OCI-LY1 (cell line): ENCODE measurements around the gene GPR107.

Experiments used
- EZH2 ChIP-seq: fragments of 200-600 bp; sonication (generic), shearing (Covaris generic); IDR thresholded peaks from 2 replicates; pipeline ENCODE4 v1.8.0; 2017; ENCODE audit warnings: borderline replicate concordance, mixed run types, mild to moderate bottlenecking, antibody characterized with exemption, low read length, moderate library complexity, mixed read lengths
- TF ChIP-seq, protein P1 (sequence below): fragments of 200-600 bp; sonication (generic), shearing (Covaris generic); IDR thresholded peaks from 2 replicates; pipeline ENCODE4 v1.5.1; 2017; ENCODE audit warnings: mild to moderate bottlenecking, antibody characterized with exemption, low read length, moderate library complexity, mixed read lengths

DNA sequence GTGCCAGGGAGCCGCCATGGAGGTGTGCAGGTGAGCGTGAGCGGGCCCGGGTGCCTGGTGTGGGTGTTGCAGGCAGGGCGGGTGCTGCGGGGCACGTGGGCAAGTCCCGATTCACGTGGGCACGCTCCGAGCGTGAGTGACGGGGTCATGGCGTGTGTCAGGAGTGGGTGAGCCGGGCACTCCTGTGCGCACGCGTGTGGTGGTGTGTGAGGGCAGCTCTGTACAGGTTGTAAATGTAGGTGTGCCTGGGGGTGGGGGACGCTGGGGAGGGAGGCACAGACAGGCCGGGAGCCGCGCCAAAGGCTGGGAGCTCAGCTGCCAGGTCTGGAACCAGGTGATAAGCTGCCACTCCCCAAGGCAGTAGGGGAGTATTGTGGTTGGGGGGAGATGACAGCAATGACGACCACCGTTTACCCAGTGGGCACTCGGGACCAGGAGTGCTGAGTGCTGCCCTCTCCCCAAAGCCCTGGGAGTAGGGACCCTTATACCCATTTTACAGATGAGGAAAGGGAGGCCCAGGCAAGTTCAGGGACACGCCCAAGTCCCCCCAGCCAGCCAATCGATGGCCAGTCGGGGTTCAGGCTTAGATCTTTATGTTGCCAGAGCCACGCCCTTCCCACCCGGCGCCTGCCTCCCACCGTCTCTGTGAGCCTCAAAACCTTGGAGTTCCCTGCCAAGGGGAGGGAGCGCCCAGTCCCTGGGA, 128.1 kb downstream of the GPR107 start:
- TF ChIP-seq, protein P1, sequence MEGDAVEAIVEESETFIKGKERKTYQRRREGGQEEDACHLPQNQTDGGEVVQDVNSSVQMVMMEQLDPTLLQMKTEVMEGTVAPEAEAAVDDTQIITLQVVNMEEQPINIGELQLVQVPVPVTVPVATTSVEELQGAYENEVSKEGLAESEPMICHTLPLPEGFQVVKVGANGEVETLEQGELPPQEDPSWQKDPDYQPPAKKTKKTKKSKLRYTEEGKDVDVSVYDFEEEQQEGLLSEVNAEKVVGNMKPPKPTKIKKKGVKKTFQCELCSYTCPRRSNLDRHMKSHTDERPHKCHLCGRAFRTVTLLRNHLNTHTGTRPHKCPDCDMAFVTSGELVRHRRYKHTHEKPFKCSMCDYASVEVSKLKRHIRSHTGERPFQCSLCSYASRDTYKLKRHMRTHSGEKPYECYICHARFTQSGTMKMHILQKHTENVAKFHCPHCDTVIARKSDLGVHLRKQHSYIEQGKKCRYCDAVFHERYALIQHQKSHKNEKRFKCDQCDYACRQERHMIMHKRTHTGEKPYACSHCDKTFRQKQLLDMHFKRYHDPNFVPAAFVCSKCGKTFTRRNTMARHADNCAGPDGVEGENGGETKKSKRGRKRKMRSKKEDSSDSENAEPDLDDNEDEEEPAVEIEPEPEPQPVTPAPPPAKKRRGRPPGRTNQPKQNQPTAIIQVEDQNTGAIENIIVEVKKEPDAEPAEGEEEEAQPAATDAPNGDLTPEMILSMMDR, result no peak
- no peak for TF ChIP-seq EZH2
